Measurements from ENCODE around the gene FARS2. TPM values are rescaled to one million over a fixed set of nuclear protein-coding genes. Genes with fewer than 3 reads are reported as not detected.

The FARS2 gene
- total and polyA plus RNA-seq, 2 donors (not counting 1 experiment from before 2014, with no cell fraction given), result 33.0 to 35.5 TPM

- no peak overlapping the region for H3K4me2 ChIP-seq (replicated peaks; ENCODE audit: low read depth, low read length, poor library complexity, severe bottlenecking)
- Mint-ChIP-seq H3K4me3 (no peak overlapping the region), H3K4me1 (peaks cover 10% of the 10 kb centered on the region), H3K9me3 (ENCODE audit: insufficient read depth) (no peaks in the 10 kb centered on the region), H3K27me3 (no peaks in the 10 kb centered on the region), H3K27ac (no peak overlapping the region)
- ChIA-PET POLR2A (no interaction called here), CTCF (interaction anchor here (1.2 to 7.1 kb wide), 5 partner anchors 70 to 189 kb away, joined by 3 to 52 read pairs (median 4); no protein-coding TSS in a partner anchor)
- no peaks in the 10 kb centered on the region for H3K4me1 ChIP-seq (ENCODE audit: control insufficient read depth in 2 of 2, insufficient read depth in 2 of 2, low read length in 2 of 2)
- no peak for DNase-seq
- no peaks in the 10 kb centered on the region for H3K79me2 ChIP-seq (ENCODE audit: control insufficient read depth, insufficient read depth, low read length)
- H3K27ac ChIP-seq (ENCODE audit: low read length in 2 of 2), result no peak overlapping the region
- H2AFZ ChIP-seq (ENCODE audit: insufficient read depth, low read depth, low read length, poor library complexity, severe bottlenecking), result no peak overlapping the region
- 98% methylated on average over 7 of the region's 8 CpGs for WGBS (ENCODE audit: insufficient coverage)
- H4K20me1 ChIP-seq (ENCODE audit: control insufficient read depth, insufficient read depth, low read length, poor library complexity, severe bottlenecking), result no peaks in the 10 kb centered on the region
- no peak overlapping the region for H3K4me3 ChIP-seq (ENCODE audit: control extremely low read depth in 1 of 5, extremely low read depth in 1 of 5, insufficient read depth in 1 of 5, low read depth in 2 of 5, low read length in 4 of 5)
- intact Hi-C loops (cut with micrococcal nuclease), result no loop called here
- peaks cover 0 to 10% of the 10 kb centered on the region in 2 experiments for H3K36me3 ChIP-seq (replicated peaks in 1 of 2; ENCODE audit: control extremely low read depth in 1 of 2, control insufficient read depth in 1 of 2, extremely low read depth in 1 of 2, insufficient read depth in 2 of 2, low read length in 1 of 2)
- no peak overlapping the region for H3K9ac ChIP-seq (ENCODE audit: low read length)
- no peaks in the 10 kb centered on the region for H3K27me3 ChIP-seq (replicated peaks in 1 of 4; ENCODE audit: control extremely low read depth in 1 of 4, control insufficient read depth in 3 of 4, insufficient read depth in 4 of 4, low read length in 3 of 4)
- no peak for ATAC-seq (ENCODE audit: low read depth)
- no peaks in the 10 kb centered on the region for H3K9me3 ChIP-seq (ENCODE audit: control extremely low read depth in 1 of 3, control insufficient read depth in 2 of 3, insufficient read depth in 1 of 3, low read length in 2 of 3)
- no peak for TF ChIP-seq CTCF (IDR thresholded peaks at IDR 0.05)
- no peak for TF ChIP-seq EZH2 (IDR thresholded peaks at IDR 0.05; ENCODE audit: borderline replicate concordance, insufficient read depth, low read depth, low read length, poor library complexity, severe bottlenecking)
Observed at GRCh38 chr6:5213836-5214235, 47.5 kb upstream of the FARS2 start.

- H3K27ac ChIP-seq (ENCODE audit: low read length in 2 of 2), result no peak overlapping the region
- CTCF ChIA-PET, result interaction anchor here (0.6 to 7.1 kb wide), 6 partner anchors 70 to 929 kb away, joined by 3 to 52 read pairs (median 4); no protein-coding TSS in a partner anchor
- 78% methylated on average over 8 of the region's 10 CpGs for WGBS (ENCODE audit: insufficient coverage)
- no peaks in the 10 kb centered on the region for H3K79me2 ChIP-seq (ENCODE audit: control insufficient read depth, insufficient read depth, low read length)
- peaks cover 0 to 10% of the 10 kb centered on the region in 2 experiments for H3K36me3 ChIP-seq (replicated peaks in 1 of 2; ENCODE audit: control extremely low read depth in 1 of 2, control insufficient read depth in 1 of 2, extremely low read depth in 1 of 2, insufficient read depth in 2 of 2, low read length in 1 of 2)
- H3K4me3 ChIP-seq (ENCODE audit: control extremely low read depth in 1 of 5, extremely low read depth in 1 of 5, insufficient read depth in 1 of 5, low read depth in 2 of 5, low read length in 4 of 5), result no peak overlapping the region
- TF ChIP-seq CTCF (IDR thresholded peaks at IDR 0.05) (no peak), EZH2 (IDR thresholded peaks at IDR 0.05; ENCODE audit: borderline replicate concordance, insufficient read depth, low read depth, low read length, poor library complexity, severe bottlenecking) (no peak)
- H3K4me1 ChIP-seq (ENCODE audit: control insufficient read depth in 2 of 2, insufficient read depth in 2 of 2, low read length in 2 of 2), result no peaks in the 10 kb centered on the region
- no peak overlapping the region for H3K4me2 ChIP-seq (replicated peaks; ENCODE audit: low read depth, low read length, poor library complexity, severe bottlenecking)
- Mint-ChIP-seq H3K27me3 (no peaks in the 10 kb centered on the region), H3K4me3 (no peak overlapping the region), H3K27ac (no peak overlapping the region), H3K4me1 (peaks cover 10% of the 10 kb centered on the region), H3K9me3 (ENCODE audit: insufficient read depth) (no peaks in the 10 kb centered on the region)
- H3K27me3 ChIP-seq (replicated peaks in 1 of 4; ENCODE audit: control extremely low read depth in 1 of 4, control insufficient read depth in 3 of 4, insufficient read depth in 4 of 4, low read length in 3 of 4), result no peaks in the 10 kb centered on the region
- no peak overlapping the region for H3K9ac ChIP-seq (ENCODE audit: low read length)
- H2AFZ ChIP-seq (ENCODE audit: insufficient read depth, low read depth, low read length, poor library complexity, severe bottlenecking), result no peak overlapping the region
- no peaks in the 10 kb centered on the region for H3K9me3 ChIP-seq (ENCODE audit: control extremely low read depth in 1 of 3, control insufficient read depth in 2 of 3, insufficient read depth in 1 of 3, low read length in 2 of 3)
- POLR2A ChIA-PET, result no interaction called here
- ATAC-seq (ENCODE audit: low read depth) (no peak), DNase-seq (peak; percentile 17)
- intact Hi-C loops (cut with micrococcal nuclease), result loop anchor here (1.0 kb wide), 1 partner anchor 89 kb away; no protein-coding TSS in a partner anchor
- H4K20me1 ChIP-seq (ENCODE audit: control insufficient read depth, insufficient read depth, low read length, poor library complexity, severe bottlenecking), result no peaks in the 10 kb centered on the region
Observed at GRCh38 chr6:5214570-5215052, 46.7 kb upstream of the FARS2 start.
